NB4 (cell line): ENCODE measurements around the gene BFSP1.
A peak's percentile ranks its signal among the peaks of the same experiment; 100 is the strongest.

Source experiments
- DNase-seq: peaks from one replicate; pipeline ENCODE4 v3.0.0; 2010; ENCODE audit warnings: low read depth
- H3K4me3 ChIP-seq: one replicate; pipeline ENCODE4 v1.5.1; 2011; ENCODE audit warnings: mild to moderate bottlenecking, low read depth, low read length, moderate library complexity
- CTCF ChIP-seq: IDR thresholded peaks from one replicate; pipeline ENCODE4 v1.5.1; 2012; ENCODE audit warnings: low read depth, low read length
- MAX ChIP-seq: IDR thresholded peaks from 2 replicates; pipeline ENCODE4 v1.6.1; 2011; ENCODE audit warnings: low read depth, low read length
- MYC ChIP-seq: IDR thresholded peaks from 2 replicates; pipeline ENCODE4 v1.6.1; 2011; ENCODE audit warnings: low read depth, low read length
- POLR2A ChIP-seq: IDR thresholded peaks from 2 replicates; pipeline ENCODE4 v1.6.1; 2011; ENCODE audit warnings: mild to moderate bottlenecking; ENCODE audit not compliant: insufficient read length; ENCODE audit errors: extremely low read depth

The BFSP1 gene

GRCh38 chr20:17542481-17542880 is 11.3 kb upstream of the BFSP1 start:
- TF ChIP-seq POLR2A (no peak), MYC (no peak), CTCF (no peak), MAX (no peak)
- DNase-seq, result no peak
- H3K4me3 ChIP-seq, result no peak overlapping the region

GRCh38 chr20:17541996-17542395 is 10.8 kb upstream of the BFSP1 start:
- TF ChIP-seq MYC (no peak), POLR2A (no peak), MAX (no peak), CTCF (no peak)
- DNase-seq, result no peak
- H3K4me3 ChIP-seq, result no peak overlapping the region

- DNase-seq, result no peak
- TF ChIP-seq CTCF, result no peak
- no peak for TF ChIP-seq MAX
- no peak for TF ChIP-seq POLR2A
- TF ChIP-seq MYC, result no peak
- no peak overlapping the region for H3K4me3 ChIP-seq
Observed at GRCh38 chr20:17541596-17541995, 10.4 kb upstream of the BFSP1 start.

GRCh38 chr20:17538517-17539170 is 7.5 kb upstream of the BFSP1 start:
- peak; percentile 72 for DNase-seq
- no peak for TF ChIP-seq MYC
- 0 out of 2 replicates have a peak, but pooled peaks have one; percentile 23 for TF ChIP-seq MAX
- H3K4me3 ChIP-seq, result no peak overlapping the region

GRCh38 chr20:17537959-17538358 is 6.8 kb upstream of the BFSP1 start:
- TF ChIP-seq MAX (no peak), POLR2A (no peak), CTCF (no peak), MYC (no peak)
- no peak for DNase-seq
- H3K4me3 ChIP-seq, result no peak overlapping the region

GRCh38 chr20:17536944-17537444 is 5.8 kb upstream of the BFSP1 start:
- DNase-seq, result peak; percentile 85
- no peak overlapping the region for H3K4me3 ChIP-seq
- peak; percentile 98 for TF ChIP-seq MYC
- no peak for TF ChIP-seq POLR2A
- peak; percentile 94 for TF ChIP-seq CTCF
- peak; percentile 99 for TF ChIP-seq MAX
